Upper lobe of left lung (tissue), 6 donors: Measurements from ENCODE around the gene F5. TPM values are rescaled to one million over a fixed set of nuclear protein-coding genes. Genes with fewer than 3 reads are reported as not detected.

Experiments
- ATAC-seq, 2 donors: fragments of 200-7000 bp; cut with Tn5 transposase; one replicate each; pipeline ENCODE4 v1.9.1; 2022; ENCODE audit warnings: mild to moderate bottlenecking in 2 of 2, moderate library complexity in 2 of 2; ENCODE audit not compliant: low FRiP score in 2 of 2
- DNase-seq, 2 donors: peaks; one replicate each; pipeline ENCODE4 v3.0.0-alpha.2; 2019 to 2020
- H3K27ac ChIP-seq, 4 donors: fragments of 200-600 bp; sonication (generic); one replicate each; pipeline ENCODE4 v1.5.1; 2016 to 2019
- H3K27me3 ChIP-seq, 4 donors: fragments of 200-600 bp; sonication (generic); one replicate each; pipeline ENCODE4 v1.5.1; 2017 to 2019
- H3K36me3 ChIP-seq, 4 donors: fragments of 200-600 bp; sonication (generic); one replicate each; pipeline ENCODE4 v1.5.1; 2016 to 2019
- H3K4me1 ChIP-seq, 4 donors: fragments of 200-600 bp; sonication (generic); one replicate each; pipeline ENCODE4 v1.5.1; 2018 to 2019
- H3K4me3 ChIP-seq, 4 donors: fragments of 200-600 bp; sonication (generic); one replicate each; pipeline ENCODE4 v1.5.1; 2017 to 2019; ENCODE audit warnings: mild to moderate bottlenecking in 2 of 4, moderate library complexity in 1 of 4
- H3K9me3 ChIP-seq, 4 donors: fragments of 200-600 bp; sonication (generic); one replicate each; pipeline ENCODE4 v1.5.1; 2018 to 2019
- CTCF ChIP-seq, 6 experiments: fragments of 450-650 bp in 4 of 6; fragments of 200-600 bp in 2 of 6; sonication (generic) in 2 of 6; IDR thresholded peaks; one replicate each; pipeline ENCODE4 v1.5.1; 2016 to 2019; ENCODE audit warnings: antibody characterized with exemption in 6 of 6
- EP300 ChIP-seq, 4 donors: sonication (generic); formaldehyde crosslinking; IDR thresholded peaks; one replicate each; pipeline ENCODE4 v1.5.1; 2017; ENCODE audit warnings: antibody characterized with exemption in 4 of 4, control low read depth in 2 of 4
- POLR2A ChIP-seq, 4 donors: fragments of 450-650 bp; IDR thresholded peaks; one replicate each; pipeline ENCODE4 v1.5.1; 2016 to 2017; ENCODE audit warnings: antibody characterized with exemption in 4 of 4, mild to moderate bottlenecking in 2 of 4
- POLR2AphosphoS5 ChIP-seq, 2 donors: sonication (generic); formaldehyde crosslinking; IDR thresholded peaks; one replicate each; pipeline ENCODE4 v1.5.1; 2017; ENCODE audit warnings: antibody characterized with exemption in 2 of 2
- WGBS, 2 donors: methylation state at CpG; one replicate each; pipeline ENCODE4 v1.1.5; 2017 to 2018; 5-methylcytosine and 5-hydroxymethylcytosine counted together
- total RNA-seq, 6 donors: library from RNA; depleted of rRNA in 4 of 6; stranded (reverse); fragments of >200 nt in 4 of 6; gene quantifications; one replicate each; pipeline versions ENCODE4 v1.1.0 to v1.2.1, GENCODE V29; 2016 to 2021
- donor health status: DM: no; HTN: no; CAD: no; lungs with moderate emphysema.
- donor health status: DM: no; HTN: yes; CAD: no; lungs with severe emphysema.

F5 gene
- total RNA-seq, 6 donors from 2014 or later = 0.89 to 6.5 (median 2.2) TPM

GRCh38 chr1:169557131-169557530, 29.1 kb downstream of the F5 start:
- H3K36me3 ChIP-seq = no peaks in the 10 kb centered on the region
- H3K27me3 ChIP-seq = no peaks in the 10 kb centered on the region
- H3K9me3 ChIP-seq = no peaks in the 10 kb centered on the region
- H3K27ac ChIP-seq = no peak overlapping the region
- ATAC-seq (no peak), DNase-seq (no peak)
- no peaks in the 10 kb centered on the region for H3K4me1 ChIP-seq
- 78 to 85% methylated on average over 5 of the region's 5 CpGs for WGBS, 2 donors
- no peak overlapping the region for H3K4me3 ChIP-seq
- TF ChIP-seq CTCF (IDR thresholded peaks at IDR 0.05) (no peak), EP300 (IDR thresholded peaks at IDR 0.05) (no peak)

GRCh38 chr1:169550294-169550693, 36.0 kb downstream of the F5 start:
- DNase-seq (no peak), ATAC-seq (peak in 1 of 2 donors; percentile 72)
- H3K36me3 ChIP-seq = peaks cover 0 to 2% (median 0%) of the 10 kb centered on the region in 4 donors
- TF ChIP-seq POLR2A (IDR thresholded peaks at IDR 0.05) (no peak), CTCF (IDR thresholded peaks at IDR 0.05) (peak in 3 of 6 experiments; percentile 42 to 47 (median 44))
- H3K27ac ChIP-seq = no peak overlapping the region
- no peak overlapping the region for H3K4me3 ChIP-seq
- no peaks in the 10 kb centered on the region for H3K4me1 ChIP-seq
- H3K9me3 ChIP-seq = no peaks in the 10 kb centered on the region
- 29 to 33% methylated on average over 4 of the region's 4 CpGs for WGBS, 2 donors
- H3K27me3 ChIP-seq = no peaks in the 10 kb centered on the region

GRCh38 chr1:169548282-169548681, 38.0 kb downstream of the F5 start:
- Histone ChIP-seq H3K27me3 (no peaks in the 10 kb centered on the region), H3K4me1 (no peaks in the 10 kb centered on the region), H3K4me3 (no peak overlapping the region), H3K9me3 (no peaks in the 10 kb centered on the region), H3K36me3 (peaks cover 0 to 2% (median 0%) of the 10 kb centered on the region in 4 donors), H3K27ac (no peak overlapping the region)
- WGBS, 2 donors = 61 to 64% methylated on average over 2 of the region's 2 CpGs
- ATAC-seq = no peak
- DNase-seq = no peak
- no peak for TF ChIP-seq CTCF (IDR thresholded peaks at IDR 0.05)
- TF ChIP-seq POLR2AphosphoS5 (IDR thresholded peaks at IDR 0.05) = no peak
- no peak for TF ChIP-seq EP300 (IDR thresholded peaks at IDR 0.05)
- TF ChIP-seq POLR2A (IDR thresholded peaks at IDR 0.05) = no peak

DNA sequence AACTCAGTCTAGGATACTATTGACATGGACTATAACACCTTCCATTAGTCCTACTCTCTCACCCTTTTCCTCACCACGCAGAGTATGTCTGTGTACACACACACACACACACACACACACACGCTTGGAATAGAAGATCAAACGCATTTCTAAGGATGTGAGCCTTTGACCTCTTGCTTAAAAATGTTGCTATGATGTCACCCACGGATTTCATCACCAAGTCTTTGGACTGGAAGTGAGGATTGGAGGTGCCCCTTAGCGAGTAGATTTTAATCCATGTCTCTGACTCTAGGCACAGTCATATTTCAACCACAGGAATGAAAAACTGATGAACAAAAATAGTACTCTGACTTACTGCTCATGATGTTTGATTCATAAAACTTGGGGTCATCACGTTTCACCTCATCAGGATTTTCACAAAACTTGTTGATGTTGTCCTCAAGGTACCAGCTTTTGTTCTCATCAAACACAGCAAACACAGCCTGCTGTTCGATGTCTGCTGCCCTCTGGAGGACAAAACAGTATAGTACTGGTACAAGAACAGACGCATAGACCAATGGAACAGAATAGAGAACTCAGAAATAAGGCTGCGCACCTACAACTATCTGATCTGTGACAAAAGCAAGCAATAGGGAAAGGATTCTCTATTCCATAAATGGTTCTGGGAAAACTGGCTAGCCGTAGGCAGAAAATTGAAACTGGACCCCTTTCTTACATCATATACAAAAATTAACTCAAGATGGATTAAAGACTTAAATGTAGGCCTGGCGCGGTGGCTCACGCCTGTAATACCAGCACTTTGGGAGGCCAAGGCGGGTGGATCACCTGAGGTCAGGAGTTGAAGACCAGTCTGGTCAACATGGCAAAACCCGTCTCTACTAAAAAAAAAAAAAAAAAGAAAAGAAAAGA, 39.9 kb downstream of the F5 start:
- no peaks in the 10 kb centered on the region for H3K4me1 ChIP-seq
- peaks cover 0 to 2% (median 0%) of the 10 kb centered on the region in 4 donors for H3K36me3 ChIP-seq
- TF ChIP-seq CTCF (IDR thresholded peaks at IDR 0.05) = peak; percentile 56 to 85 (median 72)
- no peak for TF ChIP-seq EP300 (IDR thresholded peaks at IDR 0.05)
- no peak for TF ChIP-seq POLR2A (IDR thresholded peaks at IDR 0.05)
- TF ChIP-seq POLR2AphosphoS5 (IDR thresholded peaks at IDR 0.05) = peak in 1 of 2 donors; percentile 53
- ATAC-seq = peak; percentile 89 to 92
- peak in 1 of 2 donors; percentile 51 for DNase-seq
- no peaks in the 10 kb centered on the region for H3K9me3 ChIP-seq
- WGBS, 2 donors = 54 to 57% methylated on average over 15 of the region's 15 CpGs
- H3K27ac ChIP-seq = no peak overlapping the region
- no peak overlapping the region for H3K4me3 ChIP-seq
- no peaks in the 10 kb centered on the region for H3K27me3 ChIP-seq

GRCh38 chr1:169545472-169545871, 40.8 kb downstream of the F5 start:
- Histone ChIP-seq H3K27ac (no peak overlapping the region), H3K4me1 (no peaks in the 10 kb centered on the region), H3K27me3 (no peaks in the 10 kb centered on the region), H3K9me3 (no peaks in the 10 kb centered on the region), H3K36me3 (peaks cover 0 to 2% (median 0%) of the 10 kb centered on the region in 4 donors), H3K4me3 (no peak overlapping the region)
- DNase-seq = no peak
- no peak for ATAC-seq
- 72 to 75% methylated on average over 2 of the region's 2 CpGs for WGBS, 2 donors
- no peak for TF ChIP-seq POLR2A (IDR thresholded peaks at IDR 0.05)
- TF ChIP-seq EP300 (IDR thresholded peaks at IDR 0.05) = no peak
- TF ChIP-seq CTCF (IDR thresholded peaks at IDR 0.05) = no peak
- TF ChIP-seq POLR2AphosphoS5 (IDR thresholded peaks at IDR 0.05) = no peak
